Measurements from ENCODE around the gene BHMT. TPM values are rescaled to one million over a fixed set of nuclear protein-coding genes. Genes with fewer than 3 reads are reported as not detected.

BHMT gene
- total RNA-seq, 1 experiment from 2014 or later: not detected

DNA sequence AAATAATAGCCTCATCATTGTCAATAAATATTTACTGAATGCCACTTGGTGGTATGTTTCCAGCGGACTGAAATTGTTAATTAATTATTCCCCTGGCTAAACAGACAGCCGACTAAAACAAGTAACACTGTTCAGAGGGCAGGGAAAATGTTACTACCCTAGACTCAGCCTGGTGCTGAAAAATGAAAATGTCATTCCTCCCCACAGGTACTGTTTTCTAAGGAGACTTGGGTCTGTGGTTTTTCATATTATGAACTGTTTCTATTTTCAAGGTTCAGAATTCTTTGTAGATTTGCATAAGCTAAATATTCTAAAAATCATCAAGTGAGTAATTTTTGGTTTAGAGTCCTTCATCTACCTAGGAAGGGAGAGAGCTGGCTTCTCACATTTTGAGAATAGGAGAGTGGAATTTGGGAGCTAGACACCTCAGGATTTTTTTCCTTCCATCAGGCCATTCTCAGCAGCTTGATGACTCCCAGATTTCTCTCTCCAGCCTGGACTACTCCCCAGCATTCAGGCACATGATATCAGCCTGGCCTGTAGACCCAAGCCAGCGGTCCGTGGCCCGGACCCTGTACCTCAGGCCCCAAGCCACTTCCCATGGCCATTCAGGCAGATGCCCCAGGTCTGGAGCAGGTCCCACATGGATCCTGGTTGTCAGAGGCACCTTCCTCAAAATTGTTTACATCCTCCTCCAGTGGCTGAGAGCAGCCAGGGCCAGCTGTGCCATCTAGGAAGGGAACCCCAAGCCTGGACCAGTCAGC lies 24.4 kb downstream of the BHMT start:
- Histone ChIP-seq H3K36me3 (ENCODE audit: control insufficient read depth, insufficient read depth, low read length) (no peaks in the 10 kb centered on the region), H3K4me1 (ENCODE audit: control insufficient read depth, insufficient read depth, low read length) (peaks cover 7% of the 10 kb centered on the region), H3K9me3 (ENCODE audit: control insufficient read depth, insufficient read depth, low read depth, low read length) (no peaks in the 10 kb centered on the region), H3K27ac (ENCODE audit: low read length) (no peak overlapping the region), H3K4me3 (ENCODE audit: low read depth in 2 of 2, low read length in 2 of 2) (no peak overlapping the region), H3K27me3 (ENCODE audit: control insufficient read depth, insufficient read depth, low read length) (no peaks in the 10 kb centered on the region)
- ChIA-PET POLR2A (interaction anchor here (0.6 kb wide), 1 partner anchor 38 kb away, joined by 8 read pairs; no protein-coding TSS in a partner anchor), CTCF (interaction anchor here (1.7 kb wide), 1 partner anchor 111 kb away, joined by 6 read pairs; no protein-coding TSS in a partner anchor)
- ATAC-seq (no peak), DNase-seq (ENCODE audit: low read depth, low spot score) (no peak)
- TF ChIP-seq SIN3A (IDR thresholded peaks at IDR 0.05; ENCODE audit: borderline replicate concordance, insufficient read depth, low read depth, low read length) (no peak), TCF7L2 (IDR thresholded peaks at IDR 0.05; ENCODE audit: low read depth, low read length) (no peak), POLR2AphosphoS5 (IDR thresholded peaks at IDR 0.05; ENCODE audit: low read depth, low read length) (no peak)
- TF ChIP-seq, protein P1, sequence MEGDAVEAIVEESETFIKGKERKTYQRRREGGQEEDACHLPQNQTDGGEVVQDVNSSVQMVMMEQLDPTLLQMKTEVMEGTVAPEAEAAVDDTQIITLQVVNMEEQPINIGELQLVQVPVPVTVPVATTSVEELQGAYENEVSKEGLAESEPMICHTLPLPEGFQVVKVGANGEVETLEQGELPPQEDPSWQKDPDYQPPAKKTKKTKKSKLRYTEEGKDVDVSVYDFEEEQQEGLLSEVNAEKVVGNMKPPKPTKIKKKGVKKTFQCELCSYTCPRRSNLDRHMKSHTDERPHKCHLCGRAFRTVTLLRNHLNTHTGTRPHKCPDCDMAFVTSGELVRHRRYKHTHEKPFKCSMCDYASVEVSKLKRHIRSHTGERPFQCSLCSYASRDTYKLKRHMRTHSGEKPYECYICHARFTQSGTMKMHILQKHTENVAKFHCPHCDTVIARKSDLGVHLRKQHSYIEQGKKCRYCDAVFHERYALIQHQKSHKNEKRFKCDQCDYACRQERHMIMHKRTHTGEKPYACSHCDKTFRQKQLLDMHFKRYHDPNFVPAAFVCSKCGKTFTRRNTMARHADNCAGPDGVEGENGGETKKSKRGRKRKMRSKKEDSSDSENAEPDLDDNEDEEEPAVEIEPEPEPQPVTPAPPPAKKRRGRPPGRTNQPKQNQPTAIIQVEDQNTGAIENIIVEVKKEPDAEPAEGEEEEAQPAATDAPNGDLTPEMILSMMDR (IDR thresholded peaks at IDR 0.05): no peak
- TF ChIP-seq, protein P2, sequence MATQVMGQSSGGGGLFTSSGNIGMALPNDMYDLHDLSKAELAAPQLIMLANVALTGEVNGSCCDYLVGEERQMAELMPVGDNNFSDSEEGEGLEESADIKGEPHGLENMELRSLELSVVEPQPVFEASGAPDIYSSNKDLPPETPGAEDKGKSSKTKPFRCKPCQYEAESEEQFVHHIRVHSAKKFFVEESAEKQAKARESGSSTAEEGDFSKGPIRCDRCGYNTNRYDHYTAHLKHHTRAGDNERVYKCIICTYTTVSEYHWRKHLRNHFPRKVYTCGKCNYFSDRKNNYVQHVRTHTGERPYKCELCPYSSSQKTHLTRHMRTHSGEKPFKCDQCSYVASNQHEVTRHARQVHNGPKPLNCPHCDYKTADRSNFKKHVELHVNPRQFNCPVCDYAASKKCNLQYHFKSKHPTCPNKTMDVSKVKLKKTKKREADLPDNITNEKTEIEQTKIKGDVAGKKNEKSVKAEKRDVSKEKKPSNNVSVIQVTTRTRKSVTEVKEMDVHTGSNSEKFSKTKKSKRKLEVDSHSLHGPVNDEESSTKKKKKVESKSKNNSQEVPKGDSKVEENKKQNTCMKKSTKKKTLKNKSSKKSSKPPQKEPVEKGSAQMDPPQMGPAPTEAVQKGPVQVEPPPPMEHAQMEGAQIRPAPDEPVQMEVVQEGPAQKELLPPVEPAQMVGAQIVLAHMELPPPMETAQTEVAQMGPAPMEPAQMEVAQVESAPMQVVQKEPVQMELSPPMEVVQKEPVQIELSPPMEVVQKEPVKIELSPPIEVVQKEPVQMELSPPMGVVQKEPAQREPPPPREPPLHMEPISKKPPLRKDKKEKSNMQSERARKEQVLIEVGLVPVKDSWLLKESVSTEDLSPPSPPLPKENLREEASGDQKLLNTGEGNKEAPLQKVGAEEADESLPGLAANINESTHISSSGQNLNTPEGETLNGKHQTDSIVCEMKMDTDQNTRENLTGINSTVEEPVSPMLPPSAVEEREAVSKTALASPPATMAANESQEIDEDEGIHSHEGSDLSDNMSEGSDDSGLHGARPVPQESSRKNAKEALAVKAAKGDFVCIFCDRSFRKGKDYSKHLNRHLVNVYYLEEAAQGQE (IDR thresholded peaks at IDR 0.05; ENCODE audit: insufficient read depth in 1 of 2, low read depth in 2 of 2, low read length in 1 of 2): no peak
- intact Hi-C loops (cut with micrococcal nuclease; ENCODE audit: unreplicated experiment) (no loop called here), in situ Hi-C loops (cut with HindIII; ENCODE audit: low pct_unique_long_range_greater_than_20kb, low sequenced_read_pairs) (no loop called here)
- no TSS peak for BruUV-seq (replicated peaks)

DNA sequence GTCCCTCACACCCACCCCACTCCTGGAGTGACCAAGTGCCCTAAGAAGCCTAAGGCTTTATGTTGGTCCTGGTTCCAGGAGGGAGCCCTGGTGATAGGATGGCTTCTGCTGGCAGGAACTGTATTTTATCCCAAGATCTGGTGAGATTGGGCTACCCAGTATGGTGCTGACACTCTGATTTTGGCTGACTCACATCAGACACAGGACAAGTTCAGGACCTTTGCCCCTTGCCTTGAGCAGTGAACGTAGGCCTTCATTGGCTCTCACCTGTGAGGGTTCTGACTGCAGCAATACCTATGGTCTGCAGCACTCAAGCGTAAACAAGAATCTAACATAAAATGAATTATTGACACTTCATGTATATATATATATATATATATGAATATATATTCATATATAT lies 25.0 kb downstream of the BHMT start:
- intact Hi-C loops (cut with micrococcal nuclease; ENCODE audit: unreplicated experiment) (no loop called here), in situ Hi-C loops (cut with HindIII; ENCODE audit: low pct_unique_long_range_greater_than_20kb, low sequenced_read_pairs) (no loop called here)
- H3K36me3 ChIP-seq (ENCODE audit: control insufficient read depth, insufficient read depth, low read length): no peaks in the 10 kb centered on the region
- no TSS peak for BruUV-seq (replicated peaks)
- no peak overlapping the region for H3K4me3 ChIP-seq (ENCODE audit: low read depth in 2 of 2, low read length in 2 of 2)
- no peaks in the 10 kb centered on the region for H3K9me3 ChIP-seq (ENCODE audit: control insufficient read depth, insufficient read depth, low read depth, low read length)
- no peak for DNase-seq (ENCODE audit: low read depth, low spot score)
- peaks cover 7% of the 10 kb centered on the region for H3K4me1 ChIP-seq (ENCODE audit: control insufficient read depth, insufficient read depth, low read length)
- CTCF ChIA-PET: no interaction called here
- POLR2A ChIA-PET: no interaction called here
- H3K27ac ChIP-seq (ENCODE audit: low read length): no peak overlapping the region
- no peaks in the 10 kb centered on the region for H3K27me3 ChIP-seq (ENCODE audit: control insufficient read depth, insufficient read depth, low read length)
- ATAC-seq: no peak
- no peak for TF ChIP-seq TCF7L2 (IDR thresholded peaks at IDR 0.05; ENCODE audit: low read depth, low read length)
- TF ChIP-seq, protein P1 (IDR thresholded peaks at IDR 0.05): no peak
- TF ChIP-seq POLR2AphosphoS5 (IDR thresholded peaks at IDR 0.05; ENCODE audit: low read depth, low read length): no peak
- no peak for TF ChIP-seq SIN3A (IDR thresholded peaks at IDR 0.05; ENCODE audit: borderline replicate concordance, insufficient read depth, low read depth, low read length)
- TF ChIP-seq, protein P2 (IDR thresholded peaks at IDR 0.05; ENCODE audit: insufficient read depth in 1 of 2, low read depth in 2 of 2, low read length in 1 of 2): no peak

Data from Panc1 (cell line).